HCT116 (cell line): ENCODE data around the gene OTOA. TPM values are rescaled to one million over a fixed set of nuclear protein-coding genes. Genes with fewer than 3 reads are reported as not detected.
"Not testable (repeated sequence)": the region's sequence is repeated elsewhere in the genome, so short reads cannot be mapped to it uniquely, and the experiment has no call there.

Experiments used
- ATAC-seq: fragments of 200-7000 bp; cut with Tn5 transposase; 2 replicates; pipeline ENCODE4 v1.9.1; 2020; ENCODE audit warnings: mild to moderate bottlenecking, moderate library complexity
- BruUV-seq: library from RNA; stranded (reverse); fragments of 400-500 nt; replicated peaks from 2 replicates; lab custom pipeline; 2021; lab: Mats Ljungman, UMichigan
- CTCF ChIA-PET: fragments of 300-600 bp; sonication (Branson Sonifier 250); formaldehyde crosslinking; loops from one replicate; lab custom pipeline; 2021; ENCODE audit warnings: antibody characterized with exemption; lab: Charles Lee
- POLR2A ChIA-PET: fragments of 300-600, 350-600 bp; sonication (Branson Sonifier 250); formaldehyde crosslinking; loops from one replicate; lab custom pipeline; 2021; ENCODE audit warnings: antibody characterized with exemption; lab: Charles Lee
- RAD21 ChIA-PET, 2 experiments: fragments of 300-600 bp; sonication (Branson Sonifier 250); formaldehyde crosslinking; loops; one replicate each; lab custom pipeline; 2023; ENCODE audit warnings: low total read pairs in 2 of 2; ENCODE audit not compliant: uncharacterized antibody in 2 of 2, unreplicated experiment in 2 of 2, low non-redundant PET in 1 of 2; lab: Charles Lee
- DNase-seq: peaks from one replicate; pipeline ENCODE4 v3.0.0-alpha.2; 2010; ENCODE audit warnings: low read depth, low spot score
- H2AFZ ChIP-seq: fragments of 200-600 bp; shearing (Covaris generic), sonication (generic); 2 replicates; pipeline ENCODE4 v1.6.1; 2017; ENCODE audit warnings: low read depth, mixed run types, mixed read lengths, antibody characterized with exemption, low read length; ENCODE audit not compliant: poor library complexity, severe bottlenecking
- H3K27ac ChIP-seq: 2 replicates; pipeline ENCODE4 v1.5.1; 2012; ENCODE audit warnings: low read depth, low read length
- H3K27me3 ChIP-seq: fragments of 200-600 bp; sonication (generic); 2 replicates; pipeline ENCODE4 v1.6.1; 2016; ENCODE audit warnings: mixed run types, low read length, mixed read lengths; ENCODE audit not compliant: insufficient read depth
- H3K36me3 ChIP-seq, 2 experiments: fragments of 200-500 bp in 1 of 2; fragments of 200-600 bp in 1 of 2; sonication (Bioruptor generic) in 1 of 2; sonication (generic) in 1 of 2; 2 replicates each; pipeline versions ENCODE4 v1.5.1 to v1.6.1; 2014 to 2016; ENCODE audit warnings: low read length in 2 of 2, inconsistent platforms in 1 of 2, mixed read lengths in 1 of 2, mixed run types in 1 of 2; ENCODE audit not compliant: insufficient read depth in 2 of 2, control insufficient read depth in 1 of 2
- H3K4me1 ChIP-seq, 2 experiments: fragments of 200-600 bp in 1 of 2; sonication (generic) in 1 of 2; 2 replicates each; pipeline versions ENCODE4 v1.5.1 to v1.6.1; 2012 to 2017; ENCODE audit warnings: low read length in 2 of 2, inconsistent platforms in 1 of 2, mild to moderate bottlenecking in 1 of 2, mixed read lengths in 1 of 2, mixed run types in 1 of 2, moderate library complexity in 1 of 2; ENCODE audit not compliant: insufficient read depth in 2 of 2, control insufficient read depth in 1 of 2
- H3K4me2 ChIP-seq: fragments of 200-600 bp; sonication (generic); 2 replicates; pipeline ENCODE4 v1.6.1; 2017; ENCODE audit warnings: mixed run types, low read length, mixed read lengths
- H3K4me3 ChIP-seq, 2 experiments: fragments of 200-600 bp in 1 of 2; sonication (generic) in 1 of 2; replicated peaks in 1 of 2; 2 replicates each; pipeline ENCODE4 v1.5.1; 2011 to 2016; ENCODE audit warnings: low read length in 2 of 2, control low read depth in 1 of 2, low read depth in 1 of 2, mild to moderate bottlenecking in 1 of 2, mixed read lengths in 1 of 2, mixed run types in 1 of 2
- H3K79me2 ChIP-seq: fragments of 200-600 bp; sonication (generic); 2 replicates; pipeline ENCODE4 v1.6.1; 2017; ENCODE audit warnings: mild to moderate bottlenecking, mixed run types, low read length, moderate library complexity, mixed read lengths; ENCODE audit not compliant: insufficient read depth
- H3K9ac ChIP-seq: fragments of 200-600 bp; sonication (generic); 2 replicates; pipeline ENCODE4 v1.6.1; 2016; ENCODE audit warnings: low read length, mixed read lengths
- H3K9me2 ChIP-seq: fragments of 200-600 bp; sonication (generic), shearing (Covaris generic); 2 replicates; pipeline ENCODE4 v1.6.1; 2017; ENCODE audit warnings: mixed run types, mild to moderate bottlenecking, moderate library complexity; ENCODE audit not compliant: insufficient read depth
- H3K9me3 ChIP-seq, 2 experiments: fragments of 200-500 bp in 1 of 2; fragments of 200-600 bp in 1 of 2; sonication (Bioruptor generic) in 1 of 2; sonication (generic) in 1 of 2; 2 replicates each; pipeline ENCODE4 v1.6.1; 2014 to 2017; ENCODE audit warnings: low read length in 2 of 2, mixed read lengths in 2 of 2, inconsistent platforms in 1 of 2, low read depth in 1 of 2, mild to moderate bottlenecking in 1 of 2, mixed run types in 1 of 2, moderate library complexity in 1 of 2; ENCODE audit not compliant: control insufficient read depth in 1 of 2, insufficient read depth in 1 of 2
- H4K20me1 ChIP-seq: fragments of 200-600 bp; sonication (generic), shearing (Covaris generic); 2 replicates; pipeline ENCODE4 v1.6.1; 2017; ENCODE audit warnings: mixed run types, mild to moderate bottlenecking, moderate library complexity; ENCODE audit not compliant: insufficient read depth
- CEBPB ChIP-seq: IDR thresholded peaks from 2 replicates; pipeline ENCODE4 v1.6.1; 2012; ENCODE audit warnings: low read depth
- EGR1 ChIP-seq: IDR thresholded peaks from 2 replicates; pipeline ENCODE4 v1.6.1; 2012; ENCODE audit warnings: low read depth
- EZH2 ChIP-seq: fragments of 200-600 bp; sonication (generic); IDR thresholded peaks from 2 replicates; pipeline ENCODE4 v1.6.1; 2017; ENCODE audit warnings: antibody characterized with exemption, mixed run types
- EZH2phosphoT487 ChIP-seq: fragments of 200-600 bp; IDR thresholded peaks from 2 replicates; pipeline ENCODE4 v1.6.1; 2018; ENCODE audit warnings: antibody characterized with exemption, borderline replicate concordance
- FOSL1 ChIP-seq: IDR thresholded peaks from 2 replicates; pipeline ENCODE4 v1.6.1; 2012; ENCODE audit warnings: low read depth
- POLR2AphosphoS5 ChIP-seq: IDR thresholded peaks from 2 replicates; pipeline ENCODE4 v1.6.1; 2011; ENCODE audit warnings: mild to moderate bottlenecking, low read depth, low read length, moderate library complexity
- RAD21 ChIP-seq: IDR thresholded peaks from 2 replicates; pipeline ENCODE4 v1.6.1; 2012; ENCODE audit warnings: low read depth, mild to moderate bottlenecking
- YY1 ChIP-seq: IDR thresholded peaks from 2 replicates; pipeline ENCODE4 v1.6.1; 2011; ENCODE audit warnings: low read length, low read depth, moderate library complexity, mild to moderate bottlenecking; ENCODE audit not compliant: insufficient replicate concordance; ENCODE audit errors: extremely low read depth
- ZFX ChIP-seq: fragments of 450-650 bp; IDR thresholded peaks from 2 replicates; pipeline ENCODE4 v1.6.1; 2017
- ZNF274 ChIP-seq: fragments of 200-500 bp; sonication (Bioruptor generic); IDR thresholded peaks from 2 replicates; pipeline ENCODE4 v1.6.1; 2014; ENCODE audit warnings: mild to moderate bottlenecking, low read depth, low read length, inconsistent platforms
- intact Hi-C: fragments of 100-400 bp; cut with micrococcal nuclease; formaldehyde crosslinking; loops from 2 replicates; pipeline ENCODE4 v1.10.0; 2022
- total RNA-seq: library from RNA; stranded (reverse); gene quantifications from one replicate; pipeline ENCODE4 v1.2.1, GENCODE V29; 2021; ENCODE audit not compliant: unreplicated experiment
- TF ChIP-seq, protein P1 (sequence below): IDR thresholded peaks from 2 replicates; pipeline ENCODE4 v1.6.1; 2012
- TF ChIP-seq, protein P2 (sequence below): IDR thresholded peaks from 2 replicates; pipeline ENCODE4 v1.6.1; 2012; ENCODE audit warnings: low read depth
- TF ChIP-seq, protein P3 (sequence below): IDR thresholded peaks from 2 replicates; pipeline ENCODE4 v1.6.1; 2012

Gene OTOA
- total RNA-seq, 1 experiment from 2014 or later = not detected

DNA sequence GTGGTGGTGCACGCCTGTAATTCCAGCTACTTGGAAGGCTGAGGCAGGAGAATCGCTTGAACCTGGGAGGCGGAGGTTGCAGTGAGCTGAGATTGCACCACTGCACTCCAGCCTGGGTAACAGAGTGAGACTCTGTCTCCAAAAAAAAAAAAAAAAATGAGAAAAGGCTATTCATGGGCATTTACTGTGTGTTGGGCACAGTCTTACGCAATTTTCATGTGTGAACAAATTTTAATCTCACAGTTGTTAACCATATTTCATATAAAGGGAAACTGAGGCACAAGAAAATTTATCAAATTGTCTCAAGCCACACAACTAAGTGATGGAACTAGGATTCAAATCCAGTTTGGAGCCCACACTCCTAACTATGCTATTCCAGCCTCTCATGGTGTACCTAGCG, 16.9 kb downstream of the OTOA start:
- not testable (repeated sequence) for BruUV-seq, H2AFZ ChIP-seq, ATAC-seq

DNA sequence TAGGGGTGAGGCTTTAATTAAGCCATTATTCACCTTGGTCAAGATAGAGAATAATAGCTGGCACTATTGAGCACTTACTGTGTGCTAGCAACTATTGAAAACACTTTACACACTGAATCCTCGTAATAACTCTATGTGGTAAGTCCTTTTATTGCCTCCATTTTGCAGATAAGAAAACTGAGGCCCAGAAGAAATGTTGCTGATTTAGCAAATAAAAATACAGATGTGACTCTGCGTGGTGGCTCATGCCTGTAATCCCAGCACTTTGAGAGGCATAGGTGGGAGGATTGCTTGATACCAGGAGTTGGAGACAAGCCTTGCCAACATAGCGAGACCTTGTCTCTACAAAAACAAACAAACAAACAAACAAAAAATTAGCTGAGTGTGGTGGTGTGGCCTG, 19.4 kb downstream of the OTOA start:
- Histone ChIP-seq H3K36me3 (no peaks in the 10 kb centered on the region), H3K9me2 (no peaks in the 10 kb centered on the region), H2AFZ (no peak overlapping the region), H3K4me1 (no peaks in the 10 kb centered on the region), H3K27me3 (no peaks in the 10 kb centered on the region), H4K20me1 (no peaks in the 10 kb centered on the region), H3K4me2 (no peak overlapping the region), H3K79me2 (no peaks in the 10 kb centered on the region), H3K4me3 (no peak overlapping the region), H3K27ac (no peak overlapping the region), H3K9ac (no peak overlapping the region), H3K9me3 (no peaks in the 10 kb centered on the region)
- POLR2A ChIA-PET = no interaction called here
- intact Hi-C loops = no loop called here
- CTCF ChIA-PET = no interaction called here
- no TSS peak for BruUV-seq
- DNase-seq (no peak), ATAC-seq (no peak)
- no peak for TF ChIP-seq RAD21
- TF ChIP-seq EZH2 = no peak
- TF ChIP-seq FOSL1 = no peak
- no peak for TF ChIP-seq POLR2AphosphoS5
- TF ChIP-seq CEBPB = no peak
- TF ChIP-seq ZNF274 = no peak
- TF ChIP-seq, protein P1, sequence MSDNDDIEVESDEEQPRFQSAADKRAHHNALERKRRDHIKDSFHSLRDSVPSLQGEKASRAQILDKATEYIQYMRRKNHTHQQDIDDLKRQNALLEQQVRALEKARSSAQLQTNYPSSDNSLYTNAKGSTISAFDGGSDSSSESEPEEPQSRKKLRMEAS = no peak
- TF ChIP-seq, protein P2, sequence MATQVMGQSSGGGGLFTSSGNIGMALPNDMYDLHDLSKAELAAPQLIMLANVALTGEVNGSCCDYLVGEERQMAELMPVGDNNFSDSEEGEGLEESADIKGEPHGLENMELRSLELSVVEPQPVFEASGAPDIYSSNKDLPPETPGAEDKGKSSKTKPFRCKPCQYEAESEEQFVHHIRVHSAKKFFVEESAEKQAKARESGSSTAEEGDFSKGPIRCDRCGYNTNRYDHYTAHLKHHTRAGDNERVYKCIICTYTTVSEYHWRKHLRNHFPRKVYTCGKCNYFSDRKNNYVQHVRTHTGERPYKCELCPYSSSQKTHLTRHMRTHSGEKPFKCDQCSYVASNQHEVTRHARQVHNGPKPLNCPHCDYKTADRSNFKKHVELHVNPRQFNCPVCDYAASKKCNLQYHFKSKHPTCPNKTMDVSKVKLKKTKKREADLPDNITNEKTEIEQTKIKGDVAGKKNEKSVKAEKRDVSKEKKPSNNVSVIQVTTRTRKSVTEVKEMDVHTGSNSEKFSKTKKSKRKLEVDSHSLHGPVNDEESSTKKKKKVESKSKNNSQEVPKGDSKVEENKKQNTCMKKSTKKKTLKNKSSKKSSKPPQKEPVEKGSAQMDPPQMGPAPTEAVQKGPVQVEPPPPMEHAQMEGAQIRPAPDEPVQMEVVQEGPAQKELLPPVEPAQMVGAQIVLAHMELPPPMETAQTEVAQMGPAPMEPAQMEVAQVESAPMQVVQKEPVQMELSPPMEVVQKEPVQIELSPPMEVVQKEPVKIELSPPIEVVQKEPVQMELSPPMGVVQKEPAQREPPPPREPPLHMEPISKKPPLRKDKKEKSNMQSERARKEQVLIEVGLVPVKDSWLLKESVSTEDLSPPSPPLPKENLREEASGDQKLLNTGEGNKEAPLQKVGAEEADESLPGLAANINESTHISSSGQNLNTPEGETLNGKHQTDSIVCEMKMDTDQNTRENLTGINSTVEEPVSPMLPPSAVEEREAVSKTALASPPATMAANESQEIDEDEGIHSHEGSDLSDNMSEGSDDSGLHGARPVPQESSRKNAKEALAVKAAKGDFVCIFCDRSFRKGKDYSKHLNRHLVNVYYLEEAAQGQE = no peak
- no peak for TF ChIP-seq EGR1
- no peak for TF ChIP-seq YY1
- no peak for TF ChIP-seq ZFX
- TF ChIP-seq, protein P3, sequence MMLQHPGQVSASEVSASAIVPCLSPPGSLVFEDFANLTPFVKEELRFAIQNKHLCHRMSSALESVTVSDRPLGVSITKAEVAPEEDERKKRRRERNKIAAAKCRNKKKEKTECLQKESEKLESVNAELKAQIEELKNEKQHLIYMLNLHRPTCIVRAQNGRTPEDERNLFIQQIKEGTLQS = no peak
- TF ChIP-seq EZH2phosphoT487 = no peak
- RAD21 ChIA-PET = no interaction called here

More for the DNA sequence above, 16.9 kb downstream of the OTOA start:
- H3K4me2 ChIP-seq, POLR2A ChIA-PET, H4K20me1 ChIP-seq, H3K27me3 ChIP-seq, H3K4me3 ChIP-seq, H3K27ac ChIP-seq, H3K36me3 ChIP-seq, CTCF ChIA-PET, intact Hi-C loops, H3K9me3 ChIP-seq, H3K9ac ChIP-seq, H3K9me2 ChIP-seq, H3K79me2 ChIP-seq, DNase-seq, RAD21 ChIA-PET, H3K4me1 ChIP-seq: not testable (repeated sequence)
